Measurements from ENCODE around the gene UPF3A. TPM values are rescaled to one million over a fixed set of nuclear protein-coding genes. Genes with fewer than 3 reads are reported as not detected.

Gene UPF3A
- total RNA-seq, 1 donor from 2014 or later = 13.7 TPM

DNA sequence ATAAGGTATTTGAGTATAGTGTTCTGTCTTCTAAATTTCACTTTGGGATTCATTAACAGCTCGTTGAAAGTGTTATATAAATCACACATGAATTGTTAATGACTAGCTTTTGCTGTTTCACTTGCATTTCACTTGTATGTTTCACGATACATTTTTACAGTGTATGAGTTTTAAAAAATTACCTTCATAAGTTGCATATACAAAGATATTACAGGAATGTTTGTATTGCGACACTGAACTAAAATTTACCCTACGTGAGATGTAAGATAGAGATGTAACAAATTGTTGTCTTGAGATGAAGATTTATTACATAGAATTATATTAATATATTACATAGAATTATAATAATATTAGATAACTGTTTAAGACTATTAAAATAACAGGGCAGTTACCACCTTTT lies 45.2 kb upstream of the UPF3A start:
- Histone ChIP-seq H3K36me3 (ENCODE audit: control insufficient read depth, insufficient read depth, low read length) (peaks cover 15% of the 10 kb centered on the region), H3K4me3 (ENCODE audit: low read depth, low read length) (peak overlapping the region; percentile 86), H3K27me3 (ENCODE audit: control insufficient read depth, insufficient read depth, low read length) (no peaks in the 10 kb centered on the region)
- FAIRE-seq (no peak), DNase-seq (ENCODE audit: low read depth) (no peak)
- TF ChIP-seq, protein P1, sequence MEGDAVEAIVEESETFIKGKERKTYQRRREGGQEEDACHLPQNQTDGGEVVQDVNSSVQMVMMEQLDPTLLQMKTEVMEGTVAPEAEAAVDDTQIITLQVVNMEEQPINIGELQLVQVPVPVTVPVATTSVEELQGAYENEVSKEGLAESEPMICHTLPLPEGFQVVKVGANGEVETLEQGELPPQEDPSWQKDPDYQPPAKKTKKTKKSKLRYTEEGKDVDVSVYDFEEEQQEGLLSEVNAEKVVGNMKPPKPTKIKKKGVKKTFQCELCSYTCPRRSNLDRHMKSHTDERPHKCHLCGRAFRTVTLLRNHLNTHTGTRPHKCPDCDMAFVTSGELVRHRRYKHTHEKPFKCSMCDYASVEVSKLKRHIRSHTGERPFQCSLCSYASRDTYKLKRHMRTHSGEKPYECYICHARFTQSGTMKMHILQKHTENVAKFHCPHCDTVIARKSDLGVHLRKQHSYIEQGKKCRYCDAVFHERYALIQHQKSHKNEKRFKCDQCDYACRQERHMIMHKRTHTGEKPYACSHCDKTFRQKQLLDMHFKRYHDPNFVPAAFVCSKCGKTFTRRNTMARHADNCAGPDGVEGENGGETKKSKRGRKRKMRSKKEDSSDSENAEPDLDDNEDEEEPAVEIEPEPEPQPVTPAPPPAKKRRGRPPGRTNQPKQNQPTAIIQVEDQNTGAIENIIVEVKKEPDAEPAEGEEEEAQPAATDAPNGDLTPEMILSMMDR (IDR thresholded peaks at IDR 0.05; ENCODE audit: insufficient read depth, low read length, severe bottlenecking) = no peak

DNA sequence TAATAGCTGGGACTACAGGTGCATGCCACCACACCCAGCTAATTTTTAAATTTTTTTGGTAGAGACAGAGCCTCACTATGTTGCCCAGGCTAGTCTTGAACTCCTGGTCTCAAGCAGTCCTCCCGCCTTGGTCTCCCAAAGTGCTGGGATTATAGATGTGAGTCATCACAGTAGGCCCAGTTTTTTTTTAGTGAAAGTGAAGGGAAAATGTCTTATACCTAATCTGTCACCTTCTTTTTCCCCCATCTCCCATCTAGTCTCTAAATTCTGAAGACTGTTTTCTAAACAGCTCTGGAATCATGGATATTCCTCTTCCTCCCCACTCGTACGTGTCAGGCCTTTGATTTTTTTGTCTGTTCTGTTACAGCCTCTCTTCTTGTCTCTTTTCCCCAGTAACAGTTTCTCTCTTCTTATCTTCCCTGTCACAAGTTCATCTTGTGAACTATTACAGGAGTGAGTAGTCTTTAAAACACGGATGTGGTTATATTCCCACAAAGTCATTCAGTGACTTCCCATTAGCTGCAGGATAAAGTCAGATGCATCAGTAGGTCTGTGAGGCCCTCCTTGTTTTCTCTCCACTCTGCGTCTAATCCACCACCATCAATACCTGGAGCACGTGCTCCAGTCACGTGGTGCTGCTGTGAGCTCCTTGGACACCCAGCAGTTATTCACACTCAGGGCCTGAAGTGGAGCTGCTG lies 43.8 kb upstream of the UPF3A start:
- no peaks in the 10 kb centered on the region for H3K27me3 ChIP-seq (ENCODE audit: control insufficient read depth, insufficient read depth, low read length)
- H3K36me3 ChIP-seq (ENCODE audit: control insufficient read depth, insufficient read depth, low read length) = peaks cover 19% of the 10 kb centered on the region
- DNase-seq (ENCODE audit: low read depth) = no peak
- H3K4me3 ChIP-seq (ENCODE audit: low read depth, low read length) = no peak overlapping the region
- no peak for FAIRE-seq
- TF ChIP-seq, protein P1 (IDR thresholded peaks at IDR 0.05; ENCODE audit: insufficient read depth, low read length, severe bottlenecking) = no peak

DNA sequence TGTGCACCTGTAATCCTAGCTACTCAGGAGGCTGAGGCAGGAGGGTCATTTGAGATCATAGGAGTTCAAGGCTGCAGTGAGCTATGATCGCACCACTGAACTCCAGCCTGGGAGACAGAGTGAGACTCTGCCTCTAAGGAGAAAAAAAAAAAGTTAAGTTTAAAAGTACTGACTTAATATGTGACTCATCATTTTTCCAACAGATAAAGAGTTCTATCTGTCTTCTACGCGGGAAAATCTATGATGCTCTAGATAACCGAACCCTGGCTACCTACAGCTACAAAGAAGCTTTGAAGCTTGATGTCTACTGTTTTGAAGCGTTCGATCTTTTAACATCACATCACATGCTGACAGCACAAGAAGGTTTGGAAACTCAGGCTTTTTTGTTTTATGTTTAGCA lies 39.5 kb upstream of the UPF3A start:
- DNase-seq (ENCODE audit: low read depth) (no peak), FAIRE-seq (no peak)
- H3K27me3 ChIP-seq (ENCODE audit: control insufficient read depth, insufficient read depth, low read length) = no peaks in the 10 kb centered on the region
- no peak overlapping the region for H3K4me3 ChIP-seq (ENCODE audit: low read depth, low read length)
- H3K36me3 ChIP-seq (ENCODE audit: control insufficient read depth, insufficient read depth, low read length) = peaks cover 24% of the 10 kb centered on the region
- TF ChIP-seq, protein P1 (IDR thresholded peaks at IDR 0.05; ENCODE audit: insufficient read depth, low read length, severe bottlenecking) = no peak

DNA sequence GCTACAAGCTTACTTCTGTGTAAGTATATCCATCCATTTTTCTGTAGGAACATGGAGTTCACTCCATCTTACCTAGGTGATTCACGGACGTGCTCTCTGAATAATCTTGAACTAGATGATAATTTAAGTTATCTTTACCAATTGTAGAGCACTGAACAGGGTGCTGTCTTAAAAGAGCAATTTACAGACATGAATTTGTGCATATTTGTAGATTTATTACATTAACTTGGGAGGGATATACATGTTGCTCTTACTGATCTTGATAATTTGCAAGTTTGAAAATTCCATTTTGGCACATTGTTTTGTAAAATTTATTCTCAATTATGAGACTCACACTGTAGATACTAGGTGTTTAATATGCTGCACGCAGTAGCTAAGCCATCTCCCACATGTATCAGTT lies 37.4 kb upstream of the UPF3A start:
- FAIRE-seq (no peak), DNase-seq (ENCODE audit: low read depth) (no peak)
- no peak overlapping the region for H3K4me3 ChIP-seq (ENCODE audit: low read depth, low read length)
- H3K36me3 ChIP-seq (ENCODE audit: control insufficient read depth, insufficient read depth, low read length) = peaks cover 19% of the 10 kb centered on the region
- TF ChIP-seq, protein P1 (IDR thresholded peaks at IDR 0.05; ENCODE audit: insufficient read depth, low read length, severe bottlenecking) = no peak
- H3K27me3 ChIP-seq (ENCODE audit: control insufficient read depth, insufficient read depth, low read length) = no peaks in the 10 kb centered on the region

DNA sequence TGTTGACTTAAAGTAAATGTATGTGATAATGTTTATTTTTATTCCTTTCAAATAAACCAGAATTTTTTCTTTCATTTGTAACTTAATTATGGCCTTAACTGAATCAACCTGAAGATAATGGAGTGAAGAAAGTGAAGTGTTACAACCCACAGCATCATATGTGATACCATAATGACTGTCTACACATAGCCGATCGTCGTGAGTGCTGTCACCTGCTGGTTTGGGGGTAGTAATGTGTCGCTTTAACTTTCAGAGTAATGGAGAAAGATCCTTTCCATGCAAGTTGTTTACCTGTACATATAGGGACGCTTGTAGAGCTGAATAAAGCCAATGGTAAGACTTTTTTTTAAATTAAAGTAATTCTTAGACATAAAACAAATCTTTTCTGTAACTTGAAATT lies 36.8 kb upstream of the UPF3A start:
- TF ChIP-seq, protein P1 (IDR thresholded peaks at IDR 0.05; ENCODE audit: insufficient read depth, low read length, severe bottlenecking) = no peak
- Histone ChIP-seq H3K27me3 (ENCODE audit: control insufficient read depth, insufficient read depth, low read length) (no peaks in the 10 kb centered on the region), H3K4me3 (ENCODE audit: low read depth, low read length) (no peak overlapping the region), H3K36me3 (ENCODE audit: control insufficient read depth, insufficient read depth, low read length) (peaks cover 18% of the 10 kb centered on the region)
- DNase-seq (ENCODE audit: low read depth) (no peak), FAIRE-seq (no peak)

DNA sequence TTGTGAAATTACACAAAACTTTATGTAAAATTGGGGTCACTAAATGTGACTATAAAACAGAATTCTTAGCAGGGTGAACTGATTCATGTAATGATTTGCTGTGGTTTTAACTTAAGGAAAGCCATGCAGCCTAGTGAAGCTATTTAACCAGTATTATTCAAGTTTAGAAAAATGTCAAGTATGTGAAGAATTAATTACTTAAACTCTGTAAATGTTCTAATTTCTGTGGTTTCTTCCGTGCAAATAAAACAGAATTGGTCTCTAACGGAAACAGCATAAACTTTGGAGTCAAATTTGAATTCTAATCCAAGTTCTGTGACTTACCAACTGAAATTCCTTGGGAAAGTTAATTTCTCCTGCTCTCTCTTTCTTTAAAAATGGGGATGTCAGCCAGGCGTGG lies 33.4 kb upstream of the UPF3A start:
- no peak for DNase-seq (ENCODE audit: low read depth)
- no peak overlapping the region for H3K4me3 ChIP-seq (ENCODE audit: low read depth, low read length)
- no peaks in the 10 kb centered on the region for H3K27me3 ChIP-seq (ENCODE audit: control insufficient read depth, insufficient read depth, low read length)
- FAIRE-seq = no peak
- TF ChIP-seq, protein P1 (IDR thresholded peaks at IDR 0.05; ENCODE audit: insufficient read depth, low read length, severe bottlenecking) = no peak
- H3K36me3 ChIP-seq (ENCODE audit: control insufficient read depth, insufficient read depth, low read length) = peaks cover 12% of the 10 kb centered on the region
